ENCODE results near the gene MEAK7. TPM values are rescaled to one million over a fixed set of nuclear protein-coding genes. Genes with fewer than 3 reads are reported as not detected.

MEAK7 gene
- total RNA-seq, 2 experiments from 2014 or later = 21.1 to 22.4 TPM

DNA sequence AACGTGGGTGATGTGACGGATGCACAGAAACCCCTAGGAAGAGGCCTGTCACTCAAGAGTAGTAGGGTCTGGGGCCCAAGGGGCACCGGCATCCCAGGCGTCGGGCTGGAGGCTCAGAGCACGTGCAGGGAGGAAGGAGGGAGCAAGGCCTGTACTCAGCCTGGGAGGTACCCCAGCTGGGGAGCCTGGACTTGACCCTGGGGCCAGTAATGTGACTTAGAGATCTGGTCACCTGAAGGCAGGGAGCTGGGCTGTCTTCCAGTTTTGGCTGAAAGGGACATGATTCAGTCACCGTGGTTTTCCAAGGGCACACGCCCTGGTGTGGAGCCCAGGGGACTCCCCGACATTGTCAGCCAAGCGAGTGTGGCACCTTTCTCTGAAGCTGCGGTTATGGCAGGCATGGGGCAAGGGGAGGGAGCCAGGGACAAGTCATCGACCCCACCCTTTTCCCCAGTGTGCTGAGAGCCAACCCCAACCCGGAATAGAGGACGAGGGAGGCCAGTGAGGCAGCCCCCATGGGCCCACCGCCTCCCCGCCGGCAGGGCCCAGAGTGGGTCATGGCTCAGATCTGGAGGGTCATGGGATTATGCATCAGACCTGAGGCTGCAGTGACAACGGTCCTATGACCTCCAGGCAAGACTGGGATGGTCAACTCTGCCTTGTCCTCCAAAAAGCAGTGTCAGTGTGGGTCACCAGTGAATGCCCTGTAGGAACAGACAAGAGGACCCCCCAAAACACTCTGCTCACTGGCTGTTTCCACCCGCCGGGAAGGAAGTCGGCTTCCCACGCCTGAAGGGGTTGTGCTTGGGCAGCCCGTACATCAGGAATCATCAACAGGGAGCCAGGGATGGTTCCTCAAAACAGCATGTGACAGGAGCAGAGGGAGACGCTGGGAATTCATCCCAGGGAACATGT lies 41.9 kb downstream of the MEAK7 start:
- Mint-ChIP-seq H3K27ac (no peak overlapping the region), H3K27me3 (no peaks in the 10 kb centered on the region), H3K36me3 (ENCODE audit: low read depth) (peaks cover 17% of the 10 kb centered on the region), H3K9me3 (peaks cover 13% of the 10 kb centered on the region), H3K4me3 (no peak overlapping the region), H3K4me1 (ENCODE audit: low read depth) (no peaks in the 10 kb centered on the region)
- POLR2A ChIA-PET = no interaction called here
- TF ChIP-seq CTCF (IDR thresholded peaks at IDR 0.05) = no peak
- DNase-seq (no peak), ATAC-seq (no peak)
- CTCF ChIA-PET = no interaction called here
- intact Hi-C loops (cut with micrococcal nuclease) = no loop called here

- ATAC-seq = no peak
Observed at GRCh38 chr16:84461413-84462295, 42.8 kb downstream of the MEAK7 start.

DNA sequence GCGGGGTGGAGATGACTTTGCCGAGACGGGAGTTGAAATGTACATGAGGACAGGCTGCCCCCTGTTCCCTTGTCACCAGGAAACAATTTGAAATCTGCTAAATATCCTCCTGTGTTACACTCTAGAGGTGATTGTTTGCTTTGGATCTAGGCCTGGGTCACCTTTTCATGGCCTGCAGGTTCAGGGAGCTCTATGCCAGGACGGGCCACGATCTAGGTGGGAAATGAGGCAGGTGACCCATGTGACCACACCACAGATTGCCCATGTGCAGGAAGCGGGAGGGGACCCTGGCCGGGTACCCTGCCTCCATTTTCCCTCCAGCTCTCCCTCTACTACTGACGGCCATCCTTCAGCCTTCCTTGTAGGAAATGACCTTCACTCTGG lies 43.4 kb downstream of the MEAK7 start:
- DNase-seq = no peak

More at GRCh38 chr16:84461413-84462295, 42.8 kb downstream of the MEAK7 start:
- intact Hi-C loops (cut with micrococcal nuclease) = no loop called here
- ChIA-PET POLR2A (no interaction called here), CTCF (no interaction called here)
- H3K9me3 Mint-ChIP-seq = peaks cover 7% of the 10 kb centered on the region
- H3K36me3 Mint-ChIP-seq (ENCODE audit: low read depth) = peaks cover 8% of the 10 kb centered on the region
- H3K4me1 Mint-ChIP-seq (ENCODE audit: low read depth) = no peaks in the 10 kb centered on the region
- TF ChIP-seq CTCF (IDR thresholded peaks at IDR 0.05) = no peak
- H3K27me3 Mint-ChIP-seq = no peaks in the 10 kb centered on the region
- no peak for DNase-seq
- no peak overlapping the region for H3K4me3 Mint-ChIP-seq
- no peak overlapping the region for H3K27ac Mint-ChIP-seq

GRCh38 chr16:84460406-84461028 lies 43.9 kb downstream of the MEAK7 start:
- Mint-ChIP-seq H3K27me3 (no peaks in the 10 kb centered on the region), H3K4me3 (no peak overlapping the region), H3K36me3 (ENCODE audit: low read depth) (no peaks in the 10 kb centered on the region), H3K4me1 (ENCODE audit: low read depth) (no peaks in the 10 kb centered on the region), H3K27ac (no peak overlapping the region), H3K9me3 (no peaks in the 10 kb centered on the region)
- ChIA-PET POLR2A (no interaction called here), CTCF (no interaction called here)
- no peak for DNase-seq
- TF ChIP-seq CTCF (IDR thresholded peaks at IDR 0.05) = no peak
- no peak for ATAC-seq
- intact Hi-C loops (cut with micrococcal nuclease) = no loop called here

More for the DNA sequence above, 43.4 kb downstream of the MEAK7 start:
- POLR2A ChIA-PET = no interaction called here
- Mint-ChIP-seq H3K4me1 (ENCODE audit: low read depth) (no peaks in the 10 kb centered on the region), H3K27ac (no peak overlapping the region), H3K9me3 (peaks cover 2% of the 10 kb centered on the region), H3K27me3 (no peaks in the 10 kb centered on the region), H3K36me3 (ENCODE audit: low read depth) (peaks cover 3% of the 10 kb centered on the region), H3K4me3 (no peak overlapping the region)
- intact Hi-C loops (cut with micrococcal nuclease) = no loop called here
- no peak for TF ChIP-seq CTCF (IDR thresholded peaks at IDR 0.05)
- CTCF ChIA-PET = no interaction called here
- no peak for ATAC-seq
